HG02938 (cell line): ENCODE measurements around the gene ABTB2.

Experiments used
- ATAC-seq: cut with Tn5 transposase; IDR thresholded peaks from one replicate; pipeline ENCODE4 v1.9.1; 2021; ENCODE audit warnings: mild to moderate bottlenecking, moderate library complexity; ENCODE audit not compliant: unreplicated experiment

ABTB2 gene

GRCh38 chr11:34317666-34318065 is 40.1 kb downstream of the ABTB2 start:
- no peak for ATAC-seq

DNA sequence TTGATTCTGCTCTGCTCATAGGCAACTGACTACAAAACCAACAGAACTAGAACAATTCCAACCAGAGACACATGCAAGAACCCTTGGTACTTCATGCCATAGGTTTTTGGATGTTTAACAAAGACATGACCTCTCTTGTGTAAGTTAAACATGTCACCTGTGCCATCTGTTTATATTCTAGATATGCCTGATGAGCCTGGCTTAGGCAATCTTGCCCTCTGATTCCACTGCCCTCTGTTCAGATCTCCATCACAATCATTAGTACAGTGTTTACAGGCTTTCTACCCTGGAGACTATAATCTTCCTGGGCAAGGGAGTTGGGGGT is 40.8 kb downstream of the ABTB2 start:
- no peak for ATAC-seq

GRCh38 chr11:34316347-34317035 is 41.3 kb downstream of the ABTB2 start:
- no peak for ATAC-seq

DNA sequence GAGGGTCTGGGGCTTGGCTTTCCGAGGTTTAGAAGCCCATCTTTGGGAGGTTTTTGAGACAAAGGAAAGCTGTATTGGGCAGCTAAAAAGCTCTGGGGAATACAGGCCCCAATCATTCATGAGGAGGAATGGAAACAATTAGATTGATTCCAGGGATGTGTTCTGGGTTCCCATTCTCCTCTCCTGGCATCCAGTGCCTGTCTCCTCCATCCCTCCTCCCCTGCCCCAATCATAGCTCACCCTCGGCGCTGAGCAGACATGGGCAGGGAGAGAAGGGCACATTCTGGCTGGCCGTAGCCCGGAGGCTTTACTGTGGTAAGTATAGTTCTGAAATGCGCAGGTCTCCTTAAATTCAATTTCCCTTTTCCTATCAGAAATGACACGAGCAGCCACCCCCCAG is 42.4 kb downstream of the ABTB2 start:
- no peak for ATAC-seq

DNA sequence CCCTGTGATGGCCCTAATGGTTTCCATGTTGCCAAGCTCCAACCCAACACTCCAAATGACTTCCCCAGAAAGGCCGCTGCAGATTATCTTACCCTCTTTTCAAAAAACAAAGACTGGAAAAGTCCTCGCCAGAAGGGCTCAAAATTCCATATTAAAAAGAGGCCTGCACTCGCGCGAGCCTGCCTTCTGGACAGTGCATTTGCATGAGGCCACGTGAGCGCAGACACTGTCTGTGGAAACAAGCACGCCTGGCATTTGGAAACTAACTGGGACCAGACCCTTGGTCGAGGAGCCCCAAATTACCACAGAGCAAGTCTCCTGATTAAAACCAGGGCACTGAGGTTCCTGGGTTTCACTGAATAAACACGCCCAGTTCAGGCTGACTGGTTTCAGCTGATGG is 42.9 kb downstream of the ABTB2 start:
- no peak for ATAC-seq

GRCh38 chr11:34314176-34314575 is 43.6 kb downstream of the ABTB2 start:
- no peak for ATAC-seq

- ATAC-seq: no peak
These were observed 44.7 kb downstream of the ABTB2 start for GRCh38 chr11:34313099-34313517.

DNA sequence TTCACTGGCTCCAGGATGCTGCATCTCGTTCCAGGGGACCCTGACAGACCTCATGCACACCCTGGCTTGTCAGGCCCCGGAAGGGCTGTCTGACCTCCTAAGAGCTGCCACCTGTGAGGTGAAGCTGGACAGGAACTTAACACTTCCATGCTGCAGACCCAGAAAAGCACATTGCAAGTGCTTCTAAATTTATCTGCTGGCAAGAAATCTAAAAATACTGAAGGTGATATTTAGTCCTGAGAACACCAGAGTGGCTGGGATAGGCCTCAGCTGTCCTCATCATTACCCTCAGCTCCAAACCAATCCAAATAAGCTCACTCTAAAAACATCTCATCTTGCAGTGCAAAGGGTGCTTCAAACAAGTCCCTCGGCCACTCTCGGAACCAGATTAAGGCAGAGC is 46.7 kb downstream of the ABTB2 start:
- ATAC-seq: no peak

GRCh38 chr11:34309965-34310364 is 47.8 kb downstream of the ABTB2 start:
- no peak for ATAC-seq

DNA sequence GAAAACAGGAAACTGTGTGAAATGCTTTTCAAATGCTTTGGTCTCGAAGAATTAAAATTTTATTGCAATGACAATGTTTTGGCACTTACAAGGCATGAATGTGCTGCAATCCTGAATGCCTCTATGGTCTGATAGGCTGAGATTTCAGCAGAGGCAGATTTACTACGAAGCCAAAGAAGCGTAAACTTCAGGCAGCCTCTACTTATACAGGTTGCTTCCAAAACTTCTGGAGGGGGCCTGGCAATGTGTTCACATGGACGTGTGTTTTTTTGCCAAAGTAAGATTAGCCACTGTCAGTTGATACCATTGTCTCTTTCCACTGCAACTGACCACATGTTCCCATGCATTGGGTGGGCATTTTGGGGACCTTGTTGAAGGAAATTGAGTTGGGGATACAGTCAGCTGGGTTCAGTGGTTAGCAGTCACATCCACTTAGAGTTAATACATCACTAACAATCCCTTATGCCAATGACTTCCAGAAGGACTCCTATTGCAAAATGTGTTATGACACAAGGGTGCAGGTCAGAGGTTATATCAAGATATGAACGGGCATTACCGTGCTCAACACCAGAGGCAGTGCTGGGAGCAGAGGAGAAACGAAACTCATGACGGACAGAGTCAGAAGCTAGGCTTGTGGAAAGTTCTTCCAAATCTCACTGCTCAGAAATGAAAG is 48.8 kb downstream of the ABTB2 start:
- no peak for ATAC-seq

DNA sequence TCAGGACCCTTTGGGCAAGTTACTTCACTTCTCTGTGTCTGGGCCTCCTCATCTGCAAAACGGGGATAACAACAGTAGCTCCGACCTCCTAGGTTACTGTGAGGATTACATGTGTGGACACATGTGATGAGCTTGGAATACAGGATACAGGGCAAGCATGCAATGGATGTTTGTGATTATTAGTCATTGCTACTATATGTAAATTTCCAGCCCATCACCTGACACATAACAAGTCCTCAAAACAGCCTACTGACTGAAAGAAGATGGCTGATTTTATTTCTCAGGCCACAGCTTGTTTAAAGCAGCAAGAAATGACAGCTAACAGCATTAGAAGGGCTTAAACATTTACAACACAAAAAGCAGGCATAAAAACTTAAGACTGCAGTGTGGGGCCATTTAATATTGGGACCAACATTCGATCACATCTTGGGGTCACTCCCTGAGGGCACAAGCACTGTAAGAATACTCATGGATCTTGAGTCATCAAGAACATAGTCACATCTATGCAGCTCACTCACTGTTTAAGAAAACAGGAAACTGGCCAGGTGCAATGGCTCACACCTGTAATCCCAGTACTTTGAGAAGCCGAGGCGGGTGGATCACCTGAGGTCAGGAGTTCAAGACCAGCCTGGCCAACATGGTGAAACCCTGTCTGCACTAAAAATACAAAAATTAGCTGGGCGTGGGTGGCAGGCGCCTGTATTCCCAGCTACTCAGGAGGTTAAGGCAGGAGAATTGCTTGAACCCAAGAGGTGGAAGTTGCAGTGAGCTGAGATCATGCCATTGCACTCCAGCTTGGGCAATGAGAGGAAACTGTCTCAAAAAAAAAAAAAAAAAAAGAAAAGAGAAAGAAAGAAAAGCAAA is 49.5 kb downstream of the ABTB2 start:
- ATAC-seq: no peak

GRCh38 chr11:34305780-34306179 is 52.0 kb downstream of the ABTB2 start:
- no peak for ATAC-seq

GRCh38 chr11:34305193-34305592 is 52.6 kb downstream of the ABTB2 start:
- ATAC-seq: no peak

DNA sequence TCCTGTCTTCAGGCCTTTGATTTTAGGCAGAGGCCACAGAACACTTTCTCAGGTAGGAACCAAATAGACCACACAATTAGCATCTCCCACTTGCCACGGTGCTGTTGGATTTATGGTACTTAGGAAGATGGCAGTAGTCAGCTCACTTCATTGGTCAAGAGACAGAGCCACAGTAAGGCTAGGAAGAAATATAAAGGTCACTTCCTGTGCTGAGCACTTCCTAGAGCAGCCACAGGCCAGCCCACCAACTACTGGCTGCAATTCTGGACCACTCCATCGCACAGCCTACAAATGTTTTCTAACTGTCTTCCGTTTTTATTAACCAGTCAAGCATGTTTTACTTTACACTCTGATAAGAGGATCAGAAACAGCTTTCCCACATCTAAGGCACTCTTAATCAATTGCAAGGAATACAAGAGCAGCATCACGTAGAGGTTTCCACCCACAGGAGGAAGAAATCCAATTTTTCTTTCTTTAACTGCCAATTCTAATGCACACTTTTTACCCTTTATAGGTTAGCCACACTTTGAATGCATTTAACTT is 54.7 kb downstream of the ABTB2 start:
- no peak for ATAC-seq

- peak; percentile 53 for ATAC-seq
These were observed 55.5 kb downstream of the ABTB2 start for GRCh38 chr11:34302046-34302921.

- ATAC-seq: no peak
These were observed 56.9 kb downstream of the ABTB2 start for GRCh38 chr11:34300926-34301295.

DNA sequence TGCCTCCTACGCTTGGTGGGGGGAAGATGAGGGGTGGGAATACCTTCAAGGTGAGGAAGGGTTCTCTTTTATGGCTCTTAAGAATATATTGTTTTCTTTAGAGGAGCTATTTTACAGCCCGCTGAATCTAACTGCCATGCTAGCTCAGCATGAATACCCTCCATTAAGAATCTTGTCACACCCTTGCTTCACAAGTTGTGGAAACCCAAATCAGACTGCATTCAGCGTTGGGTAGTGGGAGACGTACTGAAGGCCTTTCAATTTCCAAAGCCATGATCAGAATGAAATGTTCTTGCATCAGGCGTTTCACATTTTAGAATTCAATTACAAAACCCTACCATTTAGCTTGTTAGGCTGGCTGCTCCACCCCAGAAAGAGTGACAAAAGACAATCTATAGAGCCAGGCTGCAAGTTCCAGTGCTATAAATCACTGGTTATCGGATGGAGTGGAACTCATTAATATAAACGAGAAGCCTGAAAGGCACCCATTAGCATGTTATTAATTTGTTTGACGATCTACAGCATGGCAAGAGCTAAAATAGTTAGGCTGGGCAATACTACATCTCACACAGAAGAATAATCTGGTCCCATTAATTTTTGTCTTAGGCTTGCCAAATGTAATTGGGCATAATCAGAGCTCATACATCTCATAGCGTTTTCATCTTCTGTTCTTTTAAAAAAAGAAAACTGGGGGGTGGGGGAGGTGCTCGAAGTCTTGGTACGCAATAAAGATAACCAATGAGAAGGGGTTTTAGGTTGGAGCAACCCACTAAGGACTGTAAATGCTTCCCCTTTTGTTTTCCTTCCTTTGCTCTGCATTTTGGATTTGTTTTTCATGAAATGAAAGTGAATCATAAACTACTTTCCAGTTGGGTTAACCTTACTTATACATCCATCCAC is 57.5 kb downstream of the ABTB2 start:
- ATAC-seq: no peak

DNA sequence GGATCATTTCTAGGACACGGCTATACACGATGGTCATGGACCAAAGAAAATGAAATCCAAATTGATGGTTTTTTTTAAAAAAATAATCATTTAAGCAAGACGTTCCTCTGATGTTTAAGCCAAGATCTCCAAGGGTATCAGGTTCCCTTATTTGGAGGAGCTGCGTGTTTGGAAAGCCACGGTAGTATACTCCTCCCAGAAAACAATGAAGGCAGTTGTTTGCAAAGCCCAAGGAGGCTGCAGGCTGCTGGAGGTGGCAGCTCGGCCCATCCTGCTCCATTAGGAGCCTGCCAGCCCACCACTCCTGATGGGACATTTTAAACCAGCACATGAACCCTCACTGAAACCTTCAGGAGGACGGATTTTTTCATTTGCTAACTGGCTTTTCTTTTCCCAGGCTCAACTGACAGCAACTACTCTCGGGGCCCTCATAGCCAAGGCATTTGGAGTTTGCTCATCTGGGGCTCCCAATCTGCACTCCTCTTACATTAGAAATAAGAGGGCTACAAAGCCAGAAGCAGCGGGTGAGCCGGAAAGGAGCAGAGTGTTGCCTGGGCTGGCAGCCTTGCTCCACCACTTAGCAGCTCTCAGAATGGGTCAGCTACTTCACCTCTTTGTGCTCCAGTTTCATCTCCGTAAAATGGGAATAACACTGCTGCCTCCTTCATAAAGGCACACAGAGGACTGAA is 58.4 kb downstream of the ABTB2 start:
- no peak for ATAC-seq

- ATAC-seq: no peak
These were observed 58.9 kb downstream of the ABTB2 start for GRCh38 chr11:34298871-34299270.
